Activated CD8-positive, alpha-beta T cell treated with anti-CD3 and anti-CD28 coated beads, Interleukin-2, amount 10 ng/mL, durations not matched to agents 7 days and 5 days (primary cell): ENCODE results near the gene TREML1. TPM values are rescaled to one million over a fixed set of nuclear protein-coding genes. Genes with fewer than 3 reads are reported as not detected.
"Not testable (repeated sequence)": the region's sequence is repeated elsewhere in the genome, so short reads cannot be mapped to it uniquely, and the experiment has no call there.

ENCODE experiments used
- ATAC-seq: fragments of 150-1000 bp; cut with Tn5 transposase; one replicate; pipeline ENCODE4 v1.10.0; 2021; ENCODE audit warnings: moderate library complexity
- CTCF ChIA-PET: fragments of 350-600 bp; sonication (Branson Sonifier 250); formaldehyde crosslinking; loops from one replicate; lab custom pipeline; 2021; ENCODE audit warnings: antibody characterized with exemption; lab: Charles Lee
- POLR2A ChIA-PET: fragments of 350-600 bp; sonication (Branson Sonifier 250); formaldehyde crosslinking; loops from one replicate; lab custom pipeline; 2021; ENCODE audit warnings: antibody characterized with exemption; lab: Charles Lee
- DNase-seq: peaks from one replicate; pipeline ENCODE4 v3.0.0-alpha.2; 2020
- H3K27ac Mint-ChIP-seq: one replicate; pipeline ENCODE4 v1.8.0; 2021; ENCODE audit warnings: mild to moderate bottlenecking, mixed read lengths
- H3K27me3 Mint-ChIP-seq: one replicate; pipeline ENCODE4 v1.8.0; 2021; ENCODE audit warnings: low read depth, mixed read lengths
- H3K36me3 Mint-ChIP-seq: one replicate; pipeline ENCODE4 v1.8.0; 2021; ENCODE audit warnings: low read depth, mixed read lengths
- H3K4me1 Mint-ChIP-seq: one replicate; pipeline ENCODE4 v1.8.0; 2021; ENCODE audit warnings: low read depth, mixed read lengths
- H3K4me3 Mint-ChIP-seq: one replicate; pipeline ENCODE4 v1.8.0; 2021; ENCODE audit warnings: mild to moderate bottlenecking, mixed read lengths
- H3K9me3 Mint-ChIP-seq: one replicate; pipeline ENCODE4 v1.8.0; 2022; ENCODE audit warnings: mixed read lengths; ENCODE audit not compliant: insufficient read depth
- total RNA-seq, 2 experiments: library from RNA; stranded (reverse); gene quantifications; one replicate each; pipeline ENCODE4 v1.2.3, GENCODE V29; 2021

TREML1 gene
- total RNA-seq, 2 experiments from 2014 or later, result not detected

GRCh38 chr6:41132254-41132653 lies 21.9 kb downstream of the TREML1 start:
- Mint-ChIP-seq H3K27ac (no peak overlapping the region), H3K9me3 (no peaks in the 10 kb centered on the region), H3K4me1 (peaks cover 9% of the 10 kb centered on the region), H3K27me3 (no peaks in the 10 kb centered on the region), H3K36me3 (no peaks in the 10 kb centered on the region), H3K4me3 (no peak overlapping the region)
- DNase-seq (no peak), ATAC-seq (no peak)
- ChIA-PET POLR2A (interaction anchor here (1.1 kb wide), 1 partner anchor 11 kb away, joined by 3 read pairs; no protein-coding TSS in a partner anchor), CTCF (interaction anchor here (1.2 to 2.5 kb wide), 2 partner anchors 15 to 50 kb away, joined by 3 to 6 read pairs; no protein-coding TSS in a partner anchor)

- Mint-ChIP-seq H3K36me3 (peaks cover 3% of the 10 kb centered on the region), H3K9me3 (no peaks in the 10 kb centered on the region), H3K27me3 (no peaks in the 10 kb centered on the region), H3K4me3 (no peak overlapping the region), H3K27ac (no peak overlapping the region), H3K4me1 (no peaks in the 10 kb centered on the region)
- ChIA-PET CTCF (interaction anchor here (0.8 to 1.2 kb wide), 2 partner anchors 12 to 14 kb away, joined by 3 read pairs; no protein-coding TSS in a partner anchor), POLR2A (no interaction called here)
- DNase-seq (no peak), ATAC-seq (no peak)
Measured at GRCh38 chr6:41125282-41125681, 28.9 kb downstream of the TREML1 start.

- H3K4me3 Mint-ChIP-seq, result no peak overlapping the region
Measured at GRCh38 chr6:41122918-41123317, 31.2 kb downstream of the TREML1 start.

GRCh38 chr6:41122373-41122772 lies 31.8 kb downstream of the TREML1 start:
- ChIA-PET CTCF (no interaction called here), POLR2A (no interaction called here)
- no peaks in the 10 kb centered on the region for H3K4me1 Mint-ChIP-seq
- H3K4me3 Mint-ChIP-seq, result no peak overlapping the region
- H3K27me3 Mint-ChIP-seq, result no peaks in the 10 kb centered on the region
- H3K9me3 Mint-ChIP-seq, result no peaks in the 10 kb centered on the region
- no peak overlapping the region for H3K27ac Mint-ChIP-seq
- no peak for ATAC-seq
- DNase-seq, result no peak
- H3K36me3 Mint-ChIP-seq, result peaks cover 3% of the 10 kb centered on the region

More at GRCh38 chr6:41122918-41123317, 31.2 kb downstream of the TREML1 start:
- H3K4me1 Mint-ChIP-seq, result no peaks in the 10 kb centered on the region
- no peak overlapping the region for H3K27ac Mint-ChIP-seq
- ATAC-seq (no peak), DNase-seq (no peak)
- POLR2A ChIA-PET, result no interaction called here
- H3K9me3 Mint-ChIP-seq, result no peaks in the 10 kb centered on the region
- CTCF ChIA-PET, result no interaction called here
- H3K36me3 Mint-ChIP-seq, result peaks cover 3% of the 10 kb centered on the region
- H3K27me3 Mint-ChIP-seq, result no peaks in the 10 kb centered on the region

- CTCF ChIA-PET, result interaction anchor here (0.9 kb wide), 1 partner anchor 40 kb away, joined by 3 read pairs; no protein-coding TSS in a partner anchor
- ATAC-seq (no peak), DNase-seq (no peak)
- Mint-ChIP-seq H3K4me1 (no peaks in the 10 kb centered on the region), H3K27me3 (no peaks in the 10 kb centered on the region), H3K27ac (no peak overlapping the region), H3K4me3 (no peak overlapping the region), H3K36me3 (peaks cover 3% of the 10 kb centered on the region), H3K9me3 (no peaks in the 10 kb centered on the region)
- POLR2A ChIA-PET, result no interaction called here
Measured at GRCh38 chr6:41120058-41120457, 34.1 kb downstream of the TREML1 start.

- POLR2A ChIA-PET, result no interaction called here
Measured at GRCh38 chr6:41119508-41119907, 34.6 kb downstream of the TREML1 start.

GRCh38 chr6:41115027-41115426 lies 39.1 kb downstream of the TREML1 start:
- H3K9me3 Mint-ChIP-seq, CTCF ChIA-PET, H3K4me3 Mint-ChIP-seq, ATAC-seq, H3K4me1 Mint-ChIP-seq, H3K27ac Mint-ChIP-seq, DNase-seq, H3K36me3 Mint-ChIP-seq, POLR2A ChIA-PET, H3K27me3 Mint-ChIP-seq: not testable (repeated sequence)

More at GRCh38 chr6:41119508-41119907, 34.6 kb downstream of the TREML1 start:
- ATAC-seq, result no peak
- CTCF ChIA-PET, result interaction anchor here (0.8 to 0.9 kb wide), 2 partner anchors 18 to 39 kb away, joined by 3 read pairs; no protein-coding TSS in a partner anchor
- H3K27ac Mint-ChIP-seq, result no peak overlapping the region
- H3K27me3 Mint-ChIP-seq, result no peaks in the 10 kb centered on the region
- no peaks in the 10 kb centered on the region for H3K9me3 Mint-ChIP-seq
- DNase-seq, result no peak
- no peak overlapping the region for H3K4me3 Mint-ChIP-seq
- peaks cover 3% of the 10 kb centered on the region for H3K36me3 Mint-ChIP-seq
- no peaks in the 10 kb centered on the region for H3K4me1 Mint-ChIP-seq

GRCh38 chr6:41111017-41111416 lies 43.1 kb downstream of the TREML1 start:
- Mint-ChIP-seq H3K36me3 (no peaks in the 10 kb centered on the region), H3K4me3 (no peak overlapping the region), H3K27me3 (no peaks in the 10 kb centered on the region), H3K27ac (no peak overlapping the region), H3K9me3 (no peaks in the 10 kb centered on the region), H3K4me1 (no peaks in the 10 kb centered on the region)
- POLR2A ChIA-PET, result no interaction called here
- DNase-seq (no peak), ATAC-seq (no peak)
- CTCF ChIA-PET, result interaction anchor here (0.6 kb wide), 1 partner anchor 1362 kb away, joined by 3 read pairs; no protein-coding TSS in a partner anchor

- POLR2A ChIA-PET, result interaction anchor here (0.7 kb wide), 1 partner anchor 825 kb away, joined by 3 read pairs; no protein-coding TSS in a partner anchor
Measured at GRCh38 chr6:41103847-41104246, 50.3 kb downstream of the TREML1 start.

GRCh38 chr6:41100871-41101287 lies 53.3 kb downstream of the TREML1 start:
- ATAC-seq (no peak), DNase-seq (no peak)
- H3K36me3 Mint-ChIP-seq, result peaks cover 48% of the 10 kb centered on the region
- no peak overlapping the region for H3K4me3 Mint-ChIP-seq
- H3K9me3 Mint-ChIP-seq, result no peaks in the 10 kb centered on the region
- POLR2A ChIA-PET, result no interaction called here
- peaks cover 16% of the 10 kb centered on the region for H3K4me1 Mint-ChIP-seq
- H3K27me3 Mint-ChIP-seq, result no peaks in the 10 kb centered on the region
- no peak overlapping the region for H3K27ac Mint-ChIP-seq
- CTCF ChIA-PET, result interaction anchor here (3.4 kb wide), 1 partner anchor 81 kb away, joined by 13 read pairs; no protein-coding TSS in a partner anchor

More at GRCh38 chr6:41103847-41104246, 50.3 kb downstream of the TREML1 start:
- Mint-ChIP-seq H3K4me1 (peaks cover 10% of the 10 kb centered on the region), H3K4me3 (no peak overlapping the region), H3K27me3 (no peaks in the 10 kb centered on the region), H3K36me3 (peaks cover 20% of the 10 kb centered on the region), H3K9me3 (no peaks in the 10 kb centered on the region), H3K27ac (no peak overlapping the region)
- CTCF ChIA-PET, result interaction anchor here (0.7 to 3.5 kb wide), 5 partner anchors 12 to 175 kb away, joined by 3 to 28 read pairs (median 4); no protein-coding TSS in a partner anchor
- no peak for DNase-seq
- no peak for ATAC-seq
